ENCODE measurements around the gene OR7G3.

OR7G3 gene

GRCh38 chr19:9126900-9127405 lies at the start of gene OR7G3:
Gene OR7G3 (minus strand): TSS chr19:9126950. CDS start chr19:9126950, 0 bp downstream.
- DNase-seq = no peak

- DNase-seq = no peak
Measured at GRCh38 chr19:9175326-9175725, 48.6 kb upstream of the OR7G3 start.

- no peak for DNase-seq
Measured at GRCh38 chr19:9171393-9171991, 44.7 kb upstream of the OR7G3 start.

- no peak for DNase-seq
Measured at GRCh38 chr19:9166846-9167245, 40.1 kb upstream of the OR7G3 start.

GRCh38 chr19:9165261-9165660 lies 38.5 kb upstream of the OR7G3 start:
- DNase-seq = no peak

- no peak for DNase-seq
Measured at GRCh38 chr19:9161427-9161826, 34.7 kb upstream of the OR7G3 start.

GRCh38 chr19:9159891-9160290 lies 33.1 kb upstream of the OR7G3 start:
- DNase-seq = no peak

- no peak for DNase-seq
Measured at GRCh38 chr19:9156304-9156703, 29.6 kb upstream of the OR7G3 start.

- DNase-seq = no peak
Measured at GRCh38 chr19:9155591-9155990, 28.8 kb upstream of the OR7G3 start.

GRCh38 chr19:9151367-9151766 lies 24.6 kb upstream of the OR7G3 start:
- no peak for DNase-seq

- no peak for DNase-seq
Measured at GRCh38 chr19:9150650-9151049, 23.9 kb upstream of the OR7G3 start.

- DNase-seq = no peak
Measured at GRCh38 chr19:9149997-9150396, 23.2 kb upstream of the OR7G3 start.

- no peak for DNase-seq
Measured at GRCh38 chr19:9148697-9149096, 21.9 kb upstream of the OR7G3 start.

- no peak for DNase-seq
Measured at GRCh38 chr19:9146882-9147281, 20.1 kb upstream of the OR7G3 start.

GRCh38 chr19:9144920-9145319 lies 18.2 kb upstream of the OR7G3 start:
- DNase-seq = no peak

- DNase-seq = peak; percentile 89
Measured at GRCh38 chr19:9140159-9140874, 13.6 kb upstream of the OR7G3 start, which contains the start of gene ZNF317. Gene ZNF317 (plus strand): TSS chr19:9140397. CDS start chr19:9156017, 15,620 bp downstream.

- peak; percentile 65 for DNase-seq
Measured at GRCh38 chr19:9139609-9140158, 12.9 kb upstream of the OR7G3 start.

GRCh38 chr19:9132422-9132821 lies 5.7 kb upstream of the OR7G3 start:
- no peak for DNase-seq

- no peak for DNase-seq
Measured at GRCh38 chr19:9130965-9131364, 4.2 kb upstream of the OR7G3 start.

- no peak for DNase-seq
Measured at GRCh38 chr19:9128171-9128570, 1.4 kb upstream of the OR7G3 start.

- DNase-seq = no peak
Measured at GRCh38 chr19:9116547-9116946, 10.2 kb downstream of the OR7G3 start.

- no peak for DNase-seq
Measured at GRCh38 chr19:9115307-9115813, 11.4 kb downstream of the OR7G3 start, which contains the start of gene OR7G1. Gene OR7G1 (minus strand): TSS chr19:9115763. CDS start chr19:9115763, 0 bp downstream.

- DNase-seq = no peak
Measured at GRCh38 chr19:9109959-9110358, 16.8 kb downstream of the OR7G3 start.

GRCh38 chr19:9107375-9107774 lies 19.4 kb downstream of the OR7G3 start, which contains the start of gene OR7G2:
Gene OR7G2 (minus strand): TSS chr19:9107475. CDS start chr19:9103243, 4,232 bp downstream.
- DNase-seq = no peak
